Measurements from ENCODE around the gene COMT.
"Not testable (repeated sequence)": the region's sequence is repeated elsewhere in the genome, so short reads cannot be mapped to it uniquely, and the experiment has no call there.

The COMT gene

GRCh38 chr22:19941365-19942082 is at the start of gene COMT, which contains the start of gene TXNRD2:
Gene COMT (plus strand): TSS chr22:19941772. CDS start chr22:19962527, 20,755 bp downstream.
Gene TXNRD2 (minus strand): TSS chr22:19941818. CDS start chr22:19941803, 15 bp downstream.
- DNase-seq: peak in 1 of 2 experiments; percentile 62

GRCh38 chr22:19892257-19892879 is 49.2 kb upstream of the COMT start:
- no peak for DNase-seq

- no peak for DNase-seq
These were observed 48.6 kb upstream of the COMT start for GRCh38 chr22:19892925-19893324.

- DNase-seq: no peak
These were observed 48.2 kb upstream of the COMT start for GRCh38 chr22:19893363-19893762.

GRCh38 chr22:19895160-19895849 is 46.3 kb upstream of the COMT start:
- no peak for DNase-seq

DNA sequence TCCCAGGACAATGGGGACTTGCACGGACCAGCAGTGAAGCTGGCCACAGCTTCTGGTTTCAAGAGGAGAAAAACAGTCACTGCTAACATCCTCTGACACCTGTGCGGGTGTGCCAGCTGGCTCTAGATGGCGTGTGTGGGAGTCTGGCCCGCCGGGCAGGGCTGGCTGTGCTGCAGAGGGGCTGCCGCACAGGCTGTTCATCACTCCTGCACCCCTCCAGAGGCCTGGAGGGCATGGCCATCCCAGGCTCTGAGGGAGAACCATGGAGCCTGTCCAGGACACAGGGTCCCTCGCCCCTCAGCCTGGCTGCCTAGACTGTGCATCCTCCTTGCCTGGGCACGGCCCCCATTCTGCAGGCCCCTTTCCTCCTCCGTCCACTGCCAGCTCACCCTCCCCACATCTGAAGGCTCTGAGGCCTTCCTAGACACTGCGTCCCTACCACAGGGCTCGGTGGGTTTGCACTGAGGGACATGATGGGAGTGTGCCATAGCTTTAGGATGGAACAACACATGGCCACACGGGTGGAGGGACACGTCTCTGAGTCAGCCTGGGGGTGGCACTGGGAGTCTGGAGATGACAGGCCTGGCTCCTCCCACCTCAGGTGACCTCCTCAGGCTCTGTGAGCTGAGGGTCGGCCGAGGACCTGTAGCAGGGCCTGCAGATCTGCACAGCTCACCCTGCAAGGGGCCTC is 44.8 kb upstream of the COMT start:
- DNase-seq: peak; percentile 25 to 69

- DNase-seq: no peak
These were observed 43.8 kb upstream of the COMT start for GRCh38 chr22:19897726-19898125.

DNA sequence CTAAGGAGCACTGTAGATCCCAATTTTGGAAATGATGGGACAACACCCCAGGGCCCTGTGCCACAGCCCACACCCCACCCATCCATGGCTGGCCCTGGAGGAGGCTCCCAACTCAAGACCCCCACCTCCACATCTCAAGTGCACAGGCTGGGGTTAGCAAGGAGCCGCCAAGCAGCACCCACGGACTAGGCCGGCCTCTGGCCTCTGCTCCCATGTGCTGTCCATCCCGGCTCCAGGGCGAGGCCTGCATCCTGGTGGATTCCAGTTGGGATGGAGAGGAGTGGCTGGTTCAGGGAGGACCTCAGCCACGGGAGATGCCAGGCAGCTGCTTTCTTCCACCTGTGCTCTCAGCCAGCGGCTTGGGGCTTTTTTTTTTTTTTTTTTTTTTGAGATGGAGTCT is 43.4 kb upstream of the COMT start:
- DNase-seq: no peak

DNA sequence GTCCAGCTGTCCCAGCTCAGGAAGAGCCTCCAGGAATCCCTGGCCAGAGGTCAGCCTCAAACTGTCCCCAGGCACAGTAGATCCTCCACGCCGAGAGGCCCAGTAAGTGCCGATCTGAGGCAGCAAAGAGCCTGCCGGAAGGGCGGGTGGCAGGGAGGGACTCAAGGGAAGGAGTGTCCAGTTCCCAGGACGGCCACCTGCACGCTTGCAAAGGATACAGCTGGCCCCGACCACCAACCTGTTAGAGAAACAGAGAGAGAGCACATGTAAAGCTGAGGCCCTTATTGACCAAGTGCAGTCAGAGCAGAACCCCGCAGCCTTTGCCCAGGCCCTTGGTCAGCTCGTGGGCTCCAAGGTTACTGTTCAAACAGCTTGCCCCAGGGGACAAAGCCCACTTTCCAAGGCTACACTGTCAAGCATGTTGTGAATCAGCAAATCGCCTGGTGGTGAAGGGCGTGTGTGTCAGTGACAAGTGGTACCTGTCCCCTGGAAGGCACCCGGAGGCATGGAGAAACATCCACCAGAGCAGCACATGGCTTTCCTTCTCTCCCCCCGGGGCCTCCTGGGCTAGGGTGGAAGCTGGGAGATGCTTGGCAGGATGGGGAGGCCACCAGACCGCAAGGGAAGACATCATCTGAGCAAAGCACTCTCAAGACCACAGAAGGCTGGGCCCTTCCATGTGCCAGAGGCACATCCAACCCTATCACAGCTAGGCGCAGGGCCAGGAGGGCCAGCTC is 42.6 kb upstream of the COMT start:
- no peak for DNase-seq

DNA sequence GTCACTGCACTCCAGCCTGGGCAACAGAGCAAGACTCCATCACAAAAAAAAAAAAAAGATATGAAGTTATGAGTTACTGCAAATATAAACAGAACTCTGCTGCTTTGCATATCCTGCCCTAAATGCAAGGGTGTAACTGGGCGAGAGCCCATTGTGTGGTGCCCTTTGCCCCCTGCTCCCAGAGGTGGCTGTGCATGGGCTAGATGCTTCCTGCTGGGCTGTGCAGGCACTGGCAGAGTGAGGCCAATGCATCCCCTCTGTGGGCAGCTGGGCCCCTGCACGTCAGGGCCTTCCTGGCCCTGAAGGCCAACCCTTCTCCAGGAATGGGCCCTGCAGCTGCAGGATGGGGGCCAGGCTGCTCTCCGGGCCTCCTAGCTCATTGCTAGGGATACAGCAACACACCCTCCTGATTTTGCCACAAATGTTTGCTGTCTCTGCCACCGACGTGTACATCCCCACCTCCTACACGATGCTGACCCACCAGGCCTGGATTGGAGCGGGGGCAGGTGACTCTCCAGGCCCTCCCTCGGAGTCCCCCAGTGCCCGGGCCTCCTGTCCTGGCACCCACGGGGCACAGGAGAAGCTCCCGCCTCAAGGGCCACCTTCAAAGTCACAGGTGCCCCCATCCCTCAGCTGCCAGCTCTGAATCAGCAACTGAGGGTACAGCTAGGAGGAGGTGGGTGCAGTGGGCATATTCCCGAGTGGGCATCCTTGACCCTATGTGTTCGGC is 40.7 kb upstream of the COMT start:
- no peak for DNase-seq

- DNase-seq: no peak
These were observed 39.9 kb upstream of the COMT start for GRCh38 chr22:19901577-19902244.

DNA sequence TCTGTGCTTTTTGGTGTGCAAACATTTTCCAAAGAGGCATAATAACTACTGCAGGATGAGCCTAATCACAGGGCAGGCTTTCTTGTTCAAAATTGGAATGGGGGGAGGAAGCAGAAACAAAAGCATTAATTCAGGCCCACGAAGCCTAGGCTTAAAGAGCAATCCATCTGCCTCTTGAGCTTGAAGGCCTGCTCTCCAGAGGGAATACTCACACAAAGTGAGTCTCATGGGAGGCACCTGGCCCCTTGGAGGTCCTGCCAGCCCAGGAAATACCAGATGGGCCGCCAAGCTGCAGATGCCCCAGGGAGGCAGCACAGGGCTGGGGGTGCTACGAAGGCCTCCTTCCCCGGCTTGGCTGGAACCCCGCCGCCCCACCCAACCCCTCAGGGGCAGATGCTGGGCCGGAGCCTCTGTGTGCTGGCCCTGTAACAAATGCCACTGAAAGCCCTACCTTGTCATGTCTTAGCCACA is 39.3 kb upstream of the COMT start:
- DNase-seq: peak; percentile 98 to 100

- peak in 1 of 2 experiments; percentile 56 for DNase-seq
These were observed 38.5 kb upstream of the COMT start for GRCh38 chr22:19903031-19903430.

GRCh38 chr22:19903513-19903912 is 38.1 kb upstream of the COMT start:
- no peak for DNase-seq

DNA sequence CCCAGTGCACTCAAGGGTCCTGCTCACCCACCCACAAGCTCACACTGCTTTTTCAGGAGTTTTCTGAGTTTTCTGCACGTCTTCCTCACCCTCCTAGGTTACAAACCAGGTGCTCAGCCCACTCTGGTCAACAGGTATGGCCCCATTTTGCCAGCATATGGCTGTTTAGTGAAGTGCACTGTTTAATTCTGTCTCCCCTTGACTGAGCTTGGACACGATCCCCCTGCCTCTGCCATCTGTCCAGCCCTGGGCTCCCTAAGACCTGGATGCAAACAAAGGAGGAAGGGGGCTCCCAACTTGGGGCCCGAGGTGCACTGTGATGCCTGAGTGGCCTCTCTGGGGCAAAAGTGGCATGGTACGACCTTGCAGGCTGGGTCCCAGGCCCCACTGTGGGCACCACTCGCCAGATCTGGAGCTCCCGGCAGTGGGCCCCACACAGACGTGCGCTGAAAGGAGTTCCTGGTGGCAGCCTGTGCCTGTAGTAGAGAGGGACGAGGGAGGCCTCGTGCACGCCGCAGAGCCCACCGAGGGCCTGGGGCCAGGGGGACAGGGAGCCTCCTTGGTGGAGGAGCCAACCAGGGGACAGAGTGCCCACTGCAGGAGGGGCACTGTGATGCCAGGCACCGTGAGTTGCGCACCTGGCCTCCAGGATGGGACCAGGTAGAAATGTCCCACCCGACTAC is 37.3 kb upstream of the COMT start:
- DNase-seq: peak; percentile 54 to 67

DNA sequence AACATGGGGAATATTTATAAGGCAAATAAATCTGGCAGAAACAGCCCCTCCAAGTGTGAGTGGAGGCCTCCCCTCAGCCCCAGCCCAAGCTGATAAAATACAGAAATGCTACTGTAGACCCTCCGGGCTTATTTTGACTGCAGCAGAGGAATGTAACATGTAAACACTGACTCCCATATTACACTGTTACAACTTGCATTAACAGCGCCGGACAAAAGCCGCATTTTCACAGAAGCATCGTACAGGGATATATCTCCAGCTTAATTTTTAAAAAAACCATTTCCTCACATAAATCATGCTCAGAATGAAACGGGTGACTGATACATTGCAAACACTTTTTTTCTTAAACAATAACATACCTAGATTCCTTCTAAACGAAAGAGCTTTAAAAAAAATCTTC is 36.6 kb upstream of the COMT start:
- no peak for DNase-seq

GRCh38 chr22:19905347-19906276 is 36.0 kb upstream of the COMT start:
- peak in 1 of 2 experiments; percentile 18 for DNase-seq

- DNase-seq: not testable (repeated sequence)
These were observed 34.7 kb upstream of the COMT start for GRCh38 chr22:19906864-19907263.

GRCh38 chr22:19907902-19908301 is 33.7 kb upstream of the COMT start:
- DNase-seq: not testable (repeated sequence)
